T-helper 9 cell (primary cell): Measurements from ENCODE around the gene SAMD8.
A peak's percentile ranks its signal among the peaks of the same experiment; 100 is the strongest.
"Not testable (repeated sequence)": the region's sequence is repeated elsewhere in the genome, so short reads cannot be mapped to it uniquely, and the experiment has no call there.

Source experiments
- DNase-seq: peaks from one replicate; pipeline ENCODE4 v3.0.0-alpha.2; 2020

Gene SAMD8

GRCh38 chr10:75197066-75197465 is 85.6 kb downstream of the SAMD8 start:
- no peak for DNase-seq

- DNase-seq, result no peak
These were observed 86.5 kb downstream of the SAMD8 start for GRCh38 chr10:75197906-75198305.

- DNase-seq, result not testable (repeated sequence)
These were observed 88.5 kb downstream of the SAMD8 start for GRCh38 chr10:75199949-75200348.

GRCh38 chr10:75201793-75202307 is 90.4 kb downstream of the SAMD8 start:
- no peak for DNase-seq

- no peak for DNase-seq
These were observed 91.0 kb downstream of the SAMD8 start for GRCh38 chr10:75202321-75203045.

DNA sequence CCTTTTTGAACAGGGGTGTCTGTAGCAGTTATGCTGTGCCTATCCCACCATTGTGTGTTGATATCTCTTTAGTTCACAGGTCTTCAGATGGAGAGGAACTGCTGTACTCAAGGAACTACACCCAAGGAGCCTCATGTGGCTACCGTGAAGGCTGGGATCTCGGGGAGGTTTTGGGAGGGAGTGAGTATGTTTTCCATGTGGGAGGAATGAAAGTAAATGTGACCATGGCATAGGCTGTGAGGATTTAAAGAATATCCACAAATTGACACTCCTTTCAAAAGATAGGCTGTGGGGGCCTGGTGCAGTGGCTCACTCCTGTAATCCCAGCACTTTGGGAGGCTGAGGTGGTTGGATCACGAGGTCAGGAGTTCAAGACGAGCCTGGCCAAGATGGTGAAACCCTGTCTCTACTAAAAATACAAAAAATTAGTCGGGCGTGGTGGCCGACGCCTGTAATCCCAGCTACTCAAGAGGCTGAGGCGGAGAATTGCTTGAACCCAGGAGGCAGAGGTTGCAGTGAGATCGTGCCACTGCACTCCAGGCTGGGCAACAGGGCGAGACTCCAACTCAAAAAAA is 91.7 kb downstream of the SAMD8 start:
- not testable (repeated sequence) for DNase-seq

GRCh38 chr10:75203724-75204123 is 92.3 kb downstream of the SAMD8 start:
- no peak for DNase-seq

- DNase-seq, result no peak
These were observed 94.5 kb downstream of the SAMD8 start for GRCh38 chr10:75205908-75206307.

DNA sequence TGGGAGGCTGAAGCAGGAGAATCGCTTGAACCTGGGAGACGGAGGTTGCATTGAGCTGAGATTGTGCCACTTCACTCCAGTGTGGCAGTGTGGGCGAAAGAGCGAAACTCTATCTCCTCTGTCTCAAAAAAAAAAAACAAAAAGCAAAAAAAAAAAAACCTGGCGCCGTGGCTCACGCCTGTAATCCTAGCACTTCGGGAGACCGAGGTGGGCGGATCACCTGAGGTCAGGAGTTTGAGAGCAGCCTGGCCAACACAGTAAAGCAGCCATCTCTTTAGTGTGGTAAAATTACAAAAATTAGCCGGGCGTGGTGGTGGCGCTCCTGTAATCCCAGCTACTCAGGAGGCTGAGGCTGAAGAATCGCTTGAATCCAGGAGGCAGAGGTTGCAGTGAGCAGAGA is 95.2 kb downstream of the SAMD8 start:
- DNase-seq, result not testable (repeated sequence)

DNA sequence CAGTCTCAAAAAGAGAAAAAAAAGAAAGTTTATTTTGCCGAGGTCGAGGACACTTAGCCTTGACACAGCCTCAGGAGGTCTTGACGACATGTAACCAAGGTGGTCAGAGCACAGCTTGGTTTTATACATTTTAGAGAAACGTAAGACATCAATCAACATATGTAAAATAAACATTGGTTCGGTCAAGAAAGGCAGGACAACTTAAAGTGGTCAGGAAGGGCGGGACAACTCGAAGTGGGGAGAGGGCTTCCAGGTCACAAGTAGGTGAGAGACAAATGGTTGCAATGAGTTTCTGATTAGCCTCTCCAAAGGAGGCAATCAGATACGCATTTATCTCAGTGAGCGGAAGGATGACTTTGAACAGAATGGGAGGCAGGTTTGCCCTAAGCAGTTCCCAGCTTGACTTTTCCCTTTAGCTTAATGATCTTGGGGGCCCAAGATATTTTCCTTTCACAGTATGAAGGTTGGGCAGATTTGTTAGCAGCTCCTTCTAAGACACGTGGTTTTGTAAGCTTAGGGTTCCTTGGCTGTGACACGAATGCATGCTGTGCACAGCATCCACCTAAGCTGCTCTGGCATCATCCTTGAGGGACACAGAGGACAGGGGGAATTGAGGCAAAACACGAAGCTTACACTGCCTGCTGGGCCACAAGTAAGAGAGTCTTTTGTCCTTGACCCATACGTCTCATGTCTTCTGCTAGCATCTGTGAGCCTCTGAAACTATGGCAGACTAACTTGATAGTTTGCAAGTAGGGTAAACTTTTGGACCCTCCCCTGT is 95.8 kb downstream of the SAMD8 start:
- DNase-seq, result no peak

- DNase-seq, result no peak
These were observed 96.3 kb downstream of the SAMD8 start for GRCh38 chr10:75207857-75208144.

DNA sequence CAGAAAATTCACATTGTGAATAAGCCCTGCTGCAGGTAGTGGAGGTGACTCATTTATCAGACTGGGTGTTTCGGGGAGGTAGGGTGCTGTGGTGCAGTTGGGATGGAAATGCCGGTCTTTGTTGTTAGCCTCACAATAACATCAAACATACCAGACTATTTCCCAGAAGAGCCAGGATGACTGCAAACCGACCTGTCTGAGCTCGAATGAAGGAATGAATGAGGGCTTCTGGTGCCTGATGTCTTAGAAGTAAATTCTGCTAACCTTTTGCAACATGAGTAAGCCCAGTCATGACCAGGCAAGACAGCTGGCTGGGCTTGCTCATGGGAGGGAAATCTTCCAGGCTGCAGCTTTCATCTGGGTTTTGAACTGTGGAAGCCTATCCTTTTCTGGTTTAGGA is 96.7 kb downstream of the SAMD8 start:
- DNase-seq, result no peak

DNA sequence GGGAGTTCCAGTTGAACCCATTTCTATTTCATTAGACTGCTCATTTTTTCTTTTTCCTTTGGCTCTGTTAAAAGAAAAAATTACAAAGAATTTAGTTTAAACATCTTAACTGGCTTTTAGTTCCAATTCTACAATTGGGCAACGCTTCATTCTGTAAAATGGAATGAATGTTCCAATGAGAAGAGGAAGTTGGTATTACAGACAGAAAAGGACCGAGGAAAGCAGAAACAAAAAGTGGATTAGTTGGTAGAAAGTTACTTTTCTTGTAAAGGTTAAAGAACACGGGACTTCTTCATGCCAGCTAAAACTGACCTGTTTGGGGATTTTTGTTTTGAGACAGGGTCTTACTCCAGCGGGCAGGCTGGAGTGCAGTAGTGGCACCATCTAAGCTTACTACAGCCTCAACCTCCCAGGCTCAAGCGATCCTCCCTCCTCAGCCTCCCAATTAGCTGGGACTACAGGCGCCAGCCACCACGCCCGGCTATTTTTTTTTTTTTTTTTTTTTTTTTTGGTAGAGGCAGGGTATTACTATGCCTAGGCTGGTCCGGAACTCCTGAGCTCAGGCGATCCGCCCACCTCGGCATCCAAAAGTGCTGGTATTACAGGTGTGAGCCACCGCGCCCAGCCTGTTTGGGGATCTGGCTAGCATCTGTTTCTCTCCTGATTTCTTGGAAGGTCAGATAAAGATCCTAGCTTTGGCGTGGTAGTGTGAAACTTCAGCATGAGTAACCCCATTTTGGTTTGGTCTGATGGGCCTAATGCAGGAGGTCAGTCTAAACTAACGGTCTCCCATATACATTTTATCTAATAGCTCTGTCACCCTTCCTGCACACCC is 97.8 kb downstream of the SAMD8 start:
- DNase-seq, result no peak

DNA sequence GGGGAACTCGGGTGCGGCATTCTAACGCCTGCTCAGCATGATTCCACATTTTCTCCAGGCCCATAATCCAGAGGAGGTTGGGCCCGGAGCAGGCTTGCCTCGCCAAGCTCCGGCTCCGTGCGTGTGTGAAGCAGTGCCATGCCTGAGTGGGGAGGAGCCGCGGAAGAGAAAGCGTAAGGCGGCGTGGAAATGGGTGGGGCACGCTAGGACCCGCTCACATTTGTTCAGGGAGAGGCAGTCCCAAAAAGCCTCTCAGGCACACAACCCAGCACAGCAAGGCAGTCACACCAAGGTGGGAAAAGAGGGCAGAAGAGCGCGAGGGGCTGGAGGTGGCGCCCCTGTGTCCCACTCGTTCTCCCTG is 98.4 kb downstream of the SAMD8 start:
- peak; percentile 61 for DNase-seq

GRCh38 chr10:75210282-75211006 is 99.0 kb downstream of the SAMD8 start, which contains the start of gene VDAC2:
Gene VDAC2 (plus strand): TSS chr10:75210796. CDS start chr10:75211159, 363 bp downstream.
- peak; percentile 94 for DNase-seq

GRCh38 chr10:75211007-75211691 is 99.7 kb downstream of the SAMD8 start:
- DNase-seq, result no peak

DNA sequence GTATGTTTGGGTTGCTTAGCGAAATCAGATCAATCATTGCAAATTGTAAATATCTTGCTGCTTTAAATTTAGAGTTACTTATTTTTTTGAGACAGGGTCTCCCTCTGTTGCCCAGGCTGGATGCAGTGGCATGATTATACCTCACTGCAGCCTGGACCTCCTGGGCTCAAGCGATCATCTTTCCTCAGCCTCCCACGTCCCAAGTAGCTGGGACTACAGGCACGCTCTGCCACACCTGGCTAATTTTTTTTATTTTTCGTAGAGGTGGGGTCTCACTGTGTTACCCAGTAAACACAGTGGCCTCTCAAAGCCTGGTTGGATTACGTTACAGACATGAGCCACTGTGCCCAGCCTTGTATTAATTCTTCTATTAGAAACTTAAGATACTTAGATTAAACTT is 100.9 kb downstream of the SAMD8 start:
- DNase-seq, result no peak

GRCh38 chr10:75220274-75220673 is 108.8 kb downstream of the SAMD8 start:
- no peak for DNase-seq

DNA sequence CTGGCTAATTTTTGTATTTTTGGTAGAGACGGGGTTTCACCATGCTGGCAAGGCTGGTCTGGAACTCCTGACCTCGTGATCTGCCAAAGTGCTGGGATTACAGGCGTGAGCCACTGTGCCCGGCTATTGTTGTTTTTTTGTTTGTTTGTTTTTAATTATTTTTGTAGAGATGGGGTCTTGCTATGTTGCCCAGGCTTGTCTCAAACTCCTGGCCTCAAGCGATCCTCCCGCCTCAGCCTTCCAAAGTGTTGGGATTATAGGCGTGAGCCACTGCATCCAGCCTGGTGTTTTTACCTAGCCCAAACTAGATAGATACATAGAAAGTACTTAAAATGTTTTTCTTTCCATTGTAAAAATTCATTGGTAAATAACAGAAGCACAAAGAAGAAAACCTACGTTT is 110.0 kb downstream of the SAMD8 start:
- not testable (repeated sequence) for DNase-seq

- DNase-seq, result no peak
These were observed 112.1 kb downstream of the SAMD8 start for GRCh38 chr10:75223507-75223906.

DNA sequence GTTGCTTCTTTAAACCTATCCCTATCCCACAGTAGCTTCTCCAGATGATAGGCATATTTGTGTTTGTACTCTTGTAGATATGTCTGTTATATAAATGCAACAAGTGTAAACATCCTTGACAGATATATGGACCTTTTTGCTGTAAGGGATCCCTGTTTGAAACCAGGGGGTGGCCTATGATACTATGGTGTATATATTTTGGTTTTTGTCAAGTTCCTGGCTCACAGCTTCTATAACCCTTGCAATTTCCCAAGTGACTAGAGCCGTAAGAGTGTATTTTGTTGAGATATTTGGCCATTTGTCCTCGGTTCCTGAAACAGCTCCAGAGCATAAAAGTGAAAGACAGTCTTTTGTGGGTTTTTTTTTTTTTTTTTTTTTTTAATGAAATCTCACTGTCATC is 114.6 kb downstream of the SAMD8 start:
- no peak for DNase-seq

GRCh38 chr10:75226656-75227055 is 115.2 kb downstream of the SAMD8 start:
- no peak for DNase-seq
